Lower leg skin (tissue), 3 donors: ENCODE data around the gene ZNF853.

Source experiments
- POLR2A ChIP-seq, 2 donors: fragments of 450-650 bp; IDR thresholded peaks; one replicate each; pipeline ENCODE4 v1.6.1; 2016 to 2017; ENCODE audit warnings: antibody characterized with exemption in 2 of 2, mild to moderate bottlenecking in 1 of 2, moderate library complexity in 1 of 2
- TF ChIP-seq, protein P1 (sequence below), 3 donors: fragments of 450-650 bp; IDR thresholded peaks; one replicate each; pipeline ENCODE4 v1.5.1; 2016; ENCODE audit warnings: antibody characterized with exemption in 3 of 3, mild to moderate bottlenecking in 3 of 3, moderate library complexity in 2 of 3

DNA sequence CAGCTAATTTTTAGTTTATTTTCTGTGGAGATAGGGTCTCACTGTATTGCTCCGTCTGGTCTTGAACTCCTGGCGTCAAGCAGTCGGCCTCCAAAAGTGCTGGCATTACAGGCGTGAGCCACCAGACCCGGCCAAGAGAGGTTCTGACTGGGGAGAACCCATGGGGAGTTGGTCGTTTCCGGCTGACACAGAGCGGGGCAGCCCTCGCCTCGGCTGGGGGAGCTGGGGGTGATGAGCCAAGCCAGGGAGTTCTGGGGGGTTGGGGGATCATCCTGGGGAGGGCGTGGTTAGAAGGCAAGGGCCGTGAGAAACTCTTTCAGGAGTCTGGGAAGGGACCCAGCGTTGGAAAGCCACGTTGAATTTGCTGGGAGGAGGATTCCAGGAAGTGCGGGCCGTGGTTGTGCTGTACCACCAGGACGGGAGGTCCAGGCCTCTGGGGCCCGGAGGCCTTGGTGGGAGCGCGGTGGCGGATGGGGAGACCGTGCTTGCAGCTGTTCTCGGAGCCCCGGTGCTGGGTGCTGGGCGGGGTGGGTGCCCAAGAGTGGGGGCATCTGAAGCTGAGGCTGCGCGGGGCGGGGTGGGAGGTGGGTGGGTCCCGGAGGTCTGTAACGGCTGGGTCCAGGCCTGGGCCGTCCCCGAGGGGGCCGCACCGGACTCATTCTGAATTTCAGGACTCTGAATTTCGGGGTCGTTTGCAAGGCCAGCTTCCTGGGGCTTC, 8.4 kb upstream of the ZNF853 start:
- TF ChIP-seq, protein P1, sequence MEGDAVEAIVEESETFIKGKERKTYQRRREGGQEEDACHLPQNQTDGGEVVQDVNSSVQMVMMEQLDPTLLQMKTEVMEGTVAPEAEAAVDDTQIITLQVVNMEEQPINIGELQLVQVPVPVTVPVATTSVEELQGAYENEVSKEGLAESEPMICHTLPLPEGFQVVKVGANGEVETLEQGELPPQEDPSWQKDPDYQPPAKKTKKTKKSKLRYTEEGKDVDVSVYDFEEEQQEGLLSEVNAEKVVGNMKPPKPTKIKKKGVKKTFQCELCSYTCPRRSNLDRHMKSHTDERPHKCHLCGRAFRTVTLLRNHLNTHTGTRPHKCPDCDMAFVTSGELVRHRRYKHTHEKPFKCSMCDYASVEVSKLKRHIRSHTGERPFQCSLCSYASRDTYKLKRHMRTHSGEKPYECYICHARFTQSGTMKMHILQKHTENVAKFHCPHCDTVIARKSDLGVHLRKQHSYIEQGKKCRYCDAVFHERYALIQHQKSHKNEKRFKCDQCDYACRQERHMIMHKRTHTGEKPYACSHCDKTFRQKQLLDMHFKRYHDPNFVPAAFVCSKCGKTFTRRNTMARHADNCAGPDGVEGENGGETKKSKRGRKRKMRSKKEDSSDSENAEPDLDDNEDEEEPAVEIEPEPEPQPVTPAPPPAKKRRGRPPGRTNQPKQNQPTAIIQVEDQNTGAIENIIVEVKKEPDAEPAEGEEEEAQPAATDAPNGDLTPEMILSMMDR (IDR thresholded peaks at IDR 0.05): no peak
- TF ChIP-seq POLR2A (IDR thresholded peaks at IDR 0.05): no peak
